GM19372 (cell line): Measurements from ENCODE around the gene SMARCD3.

ENCODE experiments used
- ATAC-seq: cut with Tn5 transposase; IDR thresholded peaks from one replicate; pipeline ENCODE4 v1.9.1; 2021; ENCODE audit warnings: mild to moderate bottlenecking, low read depth, moderate library complexity; ENCODE audit not compliant: unreplicated experiment

SMARCD3 gene

GRCh38 chr7:151248346-151249033 is at the start of gene SMARCD3:
TSS of gene SMARCD3 (minus strand) at chr7:151248694. CDS start at chr7:151248562, 132 bp downstream.
- ATAC-seq: no peak

- ATAC-seq: no peak
These were observed 47.9 kb upstream of the SMARCD3 start for GRCh38 chr7:151296202-151296992.

- no peak for ATAC-seq
These were observed 44.4 kb upstream of the SMARCD3 start for GRCh38 chr7:151292850-151293249.

GRCh38 chr7:151291206-151291605 is 42.7 kb upstream of the SMARCD3 start:
- ATAC-seq: no peak

GRCh38 chr7:151290355-151290760 is 41.9 kb upstream of the SMARCD3 start:
- ATAC-seq: no peak

GRCh38 chr7:151289891-151290290 is 41.4 kb upstream of the SMARCD3 start:
- ATAC-seq: no peak

GRCh38 chr7:151286148-151286547 is 37.7 kb upstream of the SMARCD3 start:
- ATAC-seq: no peak

DNA sequence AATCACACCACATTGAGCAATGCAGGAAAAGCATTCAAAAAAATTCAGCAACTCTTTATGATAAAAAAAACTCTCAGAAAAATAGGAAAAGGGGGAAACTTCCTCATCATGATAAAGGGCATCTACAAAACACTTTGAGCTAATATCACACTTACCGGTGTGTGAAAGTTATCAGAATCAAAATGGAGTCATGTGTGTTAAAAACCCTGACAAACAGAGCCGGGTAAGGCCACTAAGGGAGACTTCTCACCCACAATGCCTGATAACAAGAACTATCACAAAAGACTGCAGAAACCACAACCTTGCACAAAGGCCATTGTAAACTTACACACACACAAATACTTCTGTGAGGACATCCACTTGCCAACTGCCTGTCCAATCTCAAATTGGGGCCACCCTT is 34.8 kb upstream of the SMARCD3 start:
- no peak for ATAC-seq

DNA sequence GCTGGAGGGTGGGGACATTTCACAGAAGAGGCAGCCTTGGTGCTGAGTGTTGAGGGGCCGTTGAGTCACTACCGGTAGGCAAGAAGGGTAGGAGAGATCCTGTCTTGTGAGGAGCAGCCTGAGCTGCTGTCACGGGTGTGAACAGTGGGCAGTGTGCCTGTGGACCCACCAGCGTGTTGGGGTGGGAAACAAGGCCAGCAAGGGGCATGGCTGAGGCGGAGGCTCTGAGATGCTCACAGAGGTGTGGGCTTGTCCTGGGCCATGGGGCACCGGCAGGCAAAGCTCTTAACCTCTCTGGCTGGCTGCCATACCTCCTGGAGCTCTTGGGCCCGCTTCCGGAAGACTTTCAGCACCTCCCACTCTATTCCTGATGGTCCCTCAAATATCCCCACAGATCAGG is 33.6 kb upstream of the SMARCD3 start:
- ATAC-seq: no peak

DNA sequence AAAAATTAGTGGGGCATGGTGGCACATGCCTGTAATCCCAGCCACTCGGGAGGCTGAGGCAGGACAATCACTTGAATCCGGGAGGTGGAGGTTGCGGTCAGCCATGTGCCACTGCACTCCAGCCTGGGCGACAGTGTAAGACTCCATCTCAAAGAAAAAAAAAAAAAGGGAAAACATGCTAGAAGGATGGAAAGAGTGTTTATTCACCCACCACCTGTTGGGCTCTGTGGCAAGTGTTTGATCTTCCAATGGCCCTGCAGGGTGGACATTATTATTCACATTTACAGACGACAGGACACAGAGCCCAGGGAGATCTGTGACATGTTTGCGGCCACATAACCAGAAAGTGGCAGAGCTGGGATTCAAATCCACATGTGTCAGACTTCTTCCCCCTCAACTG is 33.2 kb upstream of the SMARCD3 start:
- ATAC-seq: no peak

- ATAC-seq: no peak
These were observed 32.0 kb upstream of the SMARCD3 start for GRCh38 chr7:151280388-151281019.

DNA sequence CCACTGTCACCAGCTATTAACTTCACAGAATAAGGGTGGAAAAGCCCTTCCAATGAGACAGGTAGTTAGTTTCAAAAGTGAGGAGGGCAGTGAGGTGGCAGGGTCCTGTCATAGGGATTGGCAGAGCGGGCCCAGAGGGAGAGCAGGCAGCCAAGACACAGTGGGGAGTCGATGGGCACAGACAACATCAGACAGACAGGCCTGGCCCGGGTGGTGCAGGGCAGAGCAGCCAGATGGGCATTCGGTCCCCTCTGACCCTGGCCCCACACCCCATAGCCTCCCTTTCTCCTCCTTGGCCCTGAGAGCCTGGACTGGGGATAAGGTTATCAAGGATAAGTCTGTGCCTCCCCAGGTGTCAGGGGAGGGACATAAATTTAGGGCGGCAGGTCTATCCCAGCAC is 31.4 kb upstream of the SMARCD3 start:
- no peak for ATAC-seq

DNA sequence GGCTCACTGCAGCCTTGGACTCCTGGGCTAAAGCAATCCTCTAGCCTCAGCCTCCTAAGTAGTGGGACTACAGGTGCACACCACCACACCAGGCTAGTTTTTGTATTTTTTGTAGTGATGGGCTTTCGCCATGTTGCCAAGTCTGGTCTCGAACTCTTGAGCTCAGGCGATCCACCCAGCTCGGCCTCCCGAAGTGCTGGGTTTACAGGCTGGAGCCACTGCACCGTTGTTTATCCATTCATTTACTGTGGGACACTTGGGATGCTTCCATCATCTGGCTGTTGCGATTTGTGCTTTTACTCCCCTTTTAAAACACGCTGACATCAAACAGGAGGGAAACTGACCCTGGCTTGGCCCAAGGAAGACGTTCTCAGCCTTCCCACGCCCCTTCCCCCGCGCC is 30.5 kb upstream of the SMARCD3 start:
- ATAC-seq: no peak

DNA sequence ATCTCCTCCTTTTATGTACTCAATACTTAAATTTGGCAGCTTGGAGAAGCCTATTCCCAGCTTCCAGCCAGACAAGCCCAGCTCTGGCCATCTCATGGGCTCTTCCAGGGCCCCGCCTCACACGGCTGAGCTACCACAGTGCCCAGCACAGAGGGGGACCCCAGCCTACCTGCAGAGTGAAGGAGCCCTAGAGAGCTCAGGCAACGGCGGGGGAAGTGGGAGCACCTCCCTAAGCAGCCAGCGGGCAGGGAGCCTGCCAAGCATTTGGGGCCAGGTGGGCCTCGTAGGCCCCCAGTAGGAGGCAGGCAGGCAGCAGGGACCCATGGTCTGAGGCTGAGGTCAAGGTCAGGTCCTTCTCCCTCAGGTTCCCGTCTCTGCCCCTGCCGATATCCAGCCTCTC is 29.1 kb upstream of the SMARCD3 start:
- ATAC-seq: no peak

- no peak for ATAC-seq
These were observed 28.4 kb upstream of the SMARCD3 start for GRCh38 chr7:151276666-151277590.

DNA sequence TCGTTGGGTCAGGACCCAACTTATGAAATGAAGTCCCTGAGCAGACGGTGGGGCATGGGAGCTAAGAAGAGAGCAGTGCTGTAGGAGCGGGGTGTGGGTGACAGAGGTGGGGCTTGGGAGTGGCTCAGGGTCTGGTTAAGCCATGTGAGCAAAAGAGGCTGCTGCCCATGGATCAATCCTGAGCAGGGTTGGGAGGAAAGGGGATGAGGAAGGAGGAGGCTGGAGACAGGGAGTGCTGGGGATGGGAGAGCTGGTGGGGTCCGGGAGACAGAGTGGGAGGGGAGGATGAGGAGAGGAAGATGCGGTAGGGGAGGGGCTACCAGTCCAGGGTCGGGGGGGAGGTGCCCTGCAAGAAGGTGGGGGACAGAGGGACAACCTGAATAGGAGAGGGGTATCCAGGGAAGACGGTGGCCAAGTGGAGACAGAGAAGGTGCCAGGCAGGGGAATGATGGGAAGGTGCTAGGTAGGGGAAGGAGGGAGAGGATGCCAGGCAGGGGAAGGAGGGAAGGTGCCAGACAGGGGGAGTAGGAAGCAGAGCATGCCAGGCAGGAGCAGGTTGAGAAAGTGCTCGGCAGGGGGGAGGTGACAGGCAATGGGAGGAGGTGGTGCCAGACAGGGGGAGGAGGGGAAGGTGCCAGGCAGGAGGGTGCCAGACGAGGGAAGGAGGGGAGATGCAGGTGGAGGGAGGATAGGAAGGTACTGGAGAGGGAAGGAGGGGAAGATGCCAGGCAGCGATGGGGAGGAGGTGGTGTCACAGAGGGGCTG is 27.5 kb upstream of the SMARCD3 start:
- no peak for ATAC-seq

DNA sequence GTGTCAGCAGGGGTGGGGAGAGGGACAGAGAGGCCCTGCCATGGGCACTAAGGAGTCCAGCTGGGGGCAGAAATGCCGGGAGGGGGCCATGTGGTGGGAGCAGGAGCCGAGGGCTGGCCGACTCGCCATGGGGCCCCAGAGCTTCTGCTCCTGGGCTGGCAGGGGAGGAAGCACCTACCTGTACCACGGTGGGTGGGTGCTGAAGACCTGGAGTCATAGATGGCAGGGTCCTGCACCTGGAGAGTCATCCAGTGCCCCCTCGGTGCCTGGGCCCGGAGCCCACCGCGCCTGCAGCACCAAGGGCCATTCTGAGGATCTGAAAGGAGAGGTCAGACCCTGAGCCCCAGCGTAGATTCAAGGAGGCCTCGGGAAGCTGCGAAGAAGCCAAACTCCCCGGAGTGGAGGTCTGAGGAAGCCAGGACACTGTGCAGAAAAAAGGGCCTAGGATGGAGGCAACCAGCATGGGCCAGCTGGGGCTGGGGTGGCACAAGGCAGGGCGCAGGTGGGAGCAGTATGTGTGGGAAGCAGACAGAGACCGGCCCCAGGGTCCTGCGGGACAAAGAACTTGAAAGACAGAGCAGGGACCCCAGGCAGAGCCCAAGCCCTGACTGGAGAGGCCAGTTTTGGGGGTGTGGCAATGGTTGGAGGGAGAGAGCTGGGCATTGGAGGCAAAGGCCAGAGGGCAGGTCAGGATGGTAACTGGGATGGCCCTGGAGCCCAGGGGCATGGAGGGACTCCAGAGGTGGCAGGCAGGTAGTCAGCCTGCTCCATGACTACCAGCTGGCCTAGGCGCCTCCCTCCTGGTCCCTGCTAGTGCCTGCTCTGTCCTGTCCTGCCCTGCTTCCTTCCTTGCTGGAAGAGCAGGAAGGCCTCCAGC is 26.7 kb upstream of the SMARCD3 start:
- ATAC-seq: no peak

DNA sequence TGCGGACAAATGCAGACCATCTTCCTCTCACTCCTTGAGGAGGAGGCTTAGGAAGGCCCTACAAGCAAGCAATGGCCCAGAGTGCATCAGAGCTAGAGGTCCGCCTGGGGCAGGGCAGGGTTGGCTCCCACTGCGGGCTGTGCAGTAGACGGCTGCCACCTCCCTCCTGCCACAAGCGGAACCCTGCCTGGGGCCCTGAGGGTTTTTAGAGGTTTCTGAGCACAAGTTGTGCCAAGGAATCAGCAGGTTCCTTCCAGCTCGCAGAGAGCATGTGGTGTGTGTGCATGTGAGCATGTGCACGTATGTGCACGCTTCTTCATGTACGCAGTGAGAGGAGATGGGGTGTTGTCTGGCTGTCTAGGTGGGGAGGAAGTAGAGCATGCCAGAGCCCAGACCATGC is 25.9 kb upstream of the SMARCD3 start:
- no peak for ATAC-seq
